Activated T-cell treated with anti-CD3 and anti-CD28 coated beads for 1 hour (primary cell): ENCODE measurements around the gene SLC15A1.

ENCODE experiments used
- DNase-seq: peaks from one replicate; pipeline ENCODE4 v3.0.0-alpha.2; 2020; ENCODE audit warnings: low read depth

Gene SLC15A1

DNA sequence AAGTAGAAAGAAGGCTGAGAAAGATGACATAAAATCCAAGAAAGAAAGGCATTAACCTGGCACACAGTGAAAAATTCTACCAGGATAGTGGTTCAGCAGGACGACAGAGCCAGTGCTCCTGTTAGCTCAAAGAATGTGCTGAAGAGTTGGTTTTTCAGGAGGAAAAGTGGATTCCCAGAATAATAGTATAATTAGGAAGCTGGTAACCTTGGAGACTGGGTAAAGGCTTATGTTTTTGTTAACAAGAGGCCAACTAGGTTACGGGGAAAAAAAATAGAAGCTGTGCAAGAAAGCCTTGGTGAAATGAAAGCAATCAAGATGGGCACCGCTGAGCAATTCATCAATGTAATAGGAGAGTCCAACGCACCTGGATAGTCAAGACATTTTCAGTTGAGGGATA lies 54.7 kb downstream of the SLC15A1 start:
- DNase-seq = no peak

DNA sequence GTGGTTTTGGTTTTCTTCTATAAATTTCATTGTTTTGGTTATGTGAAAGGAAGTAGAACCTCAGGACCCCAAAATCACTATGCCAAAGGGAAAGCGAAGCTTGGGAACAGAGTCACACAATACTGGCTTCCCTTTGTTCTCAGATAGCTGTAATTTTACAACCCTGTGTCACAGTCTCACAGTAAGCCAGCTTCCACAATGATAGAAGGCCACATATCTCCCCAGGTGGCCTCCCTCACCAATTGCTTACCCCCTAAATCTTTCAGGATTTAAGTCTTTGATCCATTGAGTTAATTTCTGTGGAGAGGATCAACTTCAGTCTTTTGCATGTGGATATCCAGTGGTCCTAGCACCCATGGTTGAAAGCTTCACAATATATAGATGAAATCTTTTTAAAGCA lies 58.7 kb downstream of the SLC15A1 start:
- DNase-seq = no peak

DNA sequence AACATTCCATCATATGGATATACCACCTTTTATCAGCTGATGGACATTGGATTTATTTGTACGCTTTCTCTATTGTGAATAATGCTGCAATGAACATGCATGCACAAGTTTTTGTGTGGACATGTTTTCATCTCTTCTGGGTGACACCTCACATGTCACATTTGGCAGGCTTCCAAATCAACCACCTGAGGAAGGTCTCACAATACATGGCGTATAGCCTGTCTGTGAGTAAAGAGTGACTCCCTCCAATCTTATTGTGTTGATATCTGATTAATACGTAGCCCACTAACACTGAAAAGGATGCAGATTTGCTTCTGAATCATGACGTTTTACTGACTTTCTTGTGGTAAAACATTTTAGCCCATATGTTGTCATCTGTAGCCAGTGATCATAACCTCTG lies 61.1 kb downstream of the SLC15A1 start:
- DNase-seq = no peak

GRCh38 chr13:98690348-98691022 lies 62.0 kb downstream of the SLC15A1 start:
- DNase-seq = no peak

DNA sequence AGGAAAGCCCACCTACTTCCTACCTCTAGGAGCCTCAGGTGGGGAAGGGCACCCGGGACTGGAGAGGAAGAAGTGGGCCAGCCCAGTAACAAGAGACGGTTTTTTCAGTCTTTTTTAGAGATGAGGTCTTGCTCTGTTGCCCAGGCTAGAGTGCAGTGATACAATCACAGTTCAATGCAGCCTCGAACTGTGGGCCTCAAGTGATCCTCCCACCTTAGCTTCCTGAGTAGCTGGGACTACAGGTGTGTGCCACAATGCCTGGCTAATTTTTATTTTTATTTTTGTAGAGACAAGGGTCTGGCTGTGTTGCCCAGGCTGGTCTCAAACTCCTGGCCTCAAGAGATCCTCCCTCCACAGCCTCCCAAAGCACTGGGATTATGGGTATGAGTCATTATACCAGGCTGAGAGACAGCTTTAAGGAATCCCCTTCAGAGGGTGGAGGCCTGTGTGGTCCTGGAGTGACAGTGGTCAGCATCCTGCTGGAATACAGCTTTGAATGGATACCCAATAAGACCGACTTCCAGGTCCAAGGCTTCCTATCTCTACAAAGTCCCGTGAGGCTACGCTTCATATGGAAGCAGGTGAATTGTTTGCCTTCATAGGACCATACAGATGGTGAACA lies 63.0 kb downstream of the SLC15A1 start:
- DNase-seq = no peak

- no peak for DNase-seq
These were observed 64.1 kb downstream of the SLC15A1 start for GRCh38 chr13:98688373-98688772.

- no peak for DNase-seq
These were observed 65.2 kb downstream of the SLC15A1 start for GRCh38 chr13:98687319-98687718.

DNA sequence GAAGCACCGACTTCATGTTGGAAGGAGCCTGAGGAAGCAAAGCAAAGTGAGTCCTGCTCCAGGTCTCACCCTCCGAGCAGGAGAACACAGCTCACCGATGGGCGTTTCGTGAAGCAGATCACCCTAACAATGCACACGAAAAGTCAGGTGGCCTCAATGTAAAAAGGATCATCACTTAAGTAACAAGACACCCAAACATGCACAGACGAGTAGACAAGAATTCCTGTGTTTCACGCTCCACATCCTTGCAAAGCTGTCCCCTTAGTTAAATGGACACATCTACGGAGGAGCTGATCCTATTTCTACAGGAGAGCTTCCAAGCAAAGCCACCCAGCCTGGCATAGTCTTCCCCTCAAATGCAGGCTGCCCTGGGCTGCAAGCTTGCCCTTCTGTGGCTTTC lies 66.2 kb downstream of the SLC15A1 start:
- no peak for DNase-seq

GRCh38 chr13:98685146-98685545 lies 67.3 kb downstream of the SLC15A1 start:
- DNase-seq = no peak

- DNase-seq = no peak
These were observed 71.4 kb downstream of the SLC15A1 start for GRCh38 chr13:98681049-98681448.

GRCh38 chr13:98678741-98679140 lies 73.7 kb downstream of the SLC15A1 start:
- no peak for DNase-seq

- DNase-seq = no peak
These were observed 75.1 kb downstream of the SLC15A1 start for GRCh38 chr13:98677398-98677797.

- no peak for DNase-seq
These were observed 76.2 kb downstream of the SLC15A1 start for GRCh38 chr13:98676239-98676638.

DNA sequence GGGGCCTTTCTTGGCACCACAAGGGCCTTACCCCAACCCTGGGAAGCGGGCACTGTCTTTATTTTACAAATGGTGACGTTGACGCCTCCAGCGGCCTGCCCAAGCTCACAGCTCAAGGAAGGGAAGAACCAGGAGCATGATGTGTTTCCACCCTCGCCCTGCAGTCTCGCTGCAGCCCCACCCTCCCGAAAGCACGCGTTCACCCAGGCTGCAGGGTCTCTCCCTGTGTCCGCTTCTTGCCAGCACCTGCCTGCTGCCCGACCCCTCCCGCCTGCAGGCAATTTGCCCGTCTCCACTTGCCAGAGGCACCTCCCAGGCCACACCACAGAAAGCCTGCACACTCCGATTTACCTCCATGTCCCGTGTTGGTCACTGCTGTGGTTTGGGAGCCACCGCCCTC lies 76.6 kb downstream of the SLC15A1 start:
- no peak for DNase-seq

GRCh38 chr13:98675066-98675465 lies 77.4 kb downstream of the SLC15A1 start:
- DNase-seq = no peak

GRCh38 chr13:98672947-98673613 lies 79.4 kb downstream of the SLC15A1 start:
- DNase-seq = peak; percentile 24

- DNase-seq = no peak
These were observed 84.3 kb downstream of the SLC15A1 start for GRCh38 chr13:98668155-98668554.

DNA sequence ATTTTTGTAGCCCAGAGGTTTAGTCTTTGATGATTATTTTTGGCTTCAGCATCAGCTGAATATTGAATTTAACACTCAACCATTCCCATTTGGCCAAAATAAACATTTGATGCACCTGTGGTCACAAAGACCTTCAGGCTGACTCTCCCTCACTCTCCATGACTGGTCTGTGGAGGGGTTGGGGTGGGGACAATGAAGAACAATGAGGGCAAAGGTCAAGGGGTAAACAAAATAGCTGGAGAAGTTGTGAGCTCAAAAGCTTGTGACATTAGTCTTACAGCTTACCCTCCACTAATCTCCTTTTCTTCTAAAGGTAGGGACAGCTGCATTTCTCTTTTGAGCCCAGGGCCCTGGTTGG lies 86.9 kb downstream of the SLC15A1 start:
- no peak for DNase-seq

DNA sequence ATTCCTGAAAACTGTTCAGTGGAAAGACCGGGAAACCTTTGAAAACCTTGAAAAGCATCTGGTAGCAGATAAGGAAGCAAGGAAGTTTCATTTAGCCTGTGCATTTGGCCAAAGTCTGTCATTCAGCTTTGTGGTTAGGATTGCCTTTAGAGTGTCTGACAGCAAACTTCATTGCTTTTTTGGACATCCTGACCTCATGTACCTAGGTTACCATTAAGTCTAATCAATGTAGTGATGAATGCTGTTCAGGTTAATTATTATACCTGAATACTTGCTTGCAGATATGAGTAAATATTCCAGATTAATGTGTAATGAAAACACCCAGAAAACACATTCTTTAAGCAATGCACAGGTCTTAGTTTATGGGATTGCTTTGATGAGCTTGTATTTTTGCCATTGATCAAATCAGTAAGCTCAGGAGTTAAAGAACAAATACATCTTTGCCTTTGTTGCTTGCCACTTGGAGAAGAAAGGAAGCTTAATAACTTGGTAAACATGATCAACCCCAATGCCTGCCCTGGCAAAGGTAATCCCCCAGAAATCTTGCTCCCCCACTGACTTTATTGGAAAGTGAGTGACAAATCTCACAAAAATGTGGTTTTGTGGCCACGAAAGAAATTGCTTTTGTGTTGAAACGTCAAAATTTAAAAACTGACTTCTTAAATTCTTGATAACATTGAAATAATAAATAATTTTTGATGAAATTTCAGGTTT lies 87.4 kb downstream of the SLC15A1 start:
- DNase-seq = no peak

DNA sequence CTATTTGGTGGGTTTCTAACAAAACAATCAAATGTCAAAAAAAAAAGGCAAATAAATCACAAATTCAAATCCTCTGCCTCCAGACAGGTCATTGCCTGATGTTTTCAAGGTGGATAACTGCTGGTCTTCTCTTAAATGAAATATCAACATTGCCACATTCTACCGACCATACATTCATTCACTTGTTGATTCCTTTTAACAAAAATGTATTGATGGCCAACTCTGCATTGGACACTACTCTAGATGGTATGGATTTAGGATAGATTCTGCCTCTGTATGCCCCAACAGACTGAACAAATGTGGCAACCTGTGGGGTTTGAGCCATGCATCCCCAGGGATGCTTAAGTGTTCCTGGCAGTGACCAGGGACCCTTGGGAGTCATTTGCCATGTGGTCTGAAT lies 88.0 kb downstream of the SLC15A1 start:
- no peak for DNase-seq

DNA sequence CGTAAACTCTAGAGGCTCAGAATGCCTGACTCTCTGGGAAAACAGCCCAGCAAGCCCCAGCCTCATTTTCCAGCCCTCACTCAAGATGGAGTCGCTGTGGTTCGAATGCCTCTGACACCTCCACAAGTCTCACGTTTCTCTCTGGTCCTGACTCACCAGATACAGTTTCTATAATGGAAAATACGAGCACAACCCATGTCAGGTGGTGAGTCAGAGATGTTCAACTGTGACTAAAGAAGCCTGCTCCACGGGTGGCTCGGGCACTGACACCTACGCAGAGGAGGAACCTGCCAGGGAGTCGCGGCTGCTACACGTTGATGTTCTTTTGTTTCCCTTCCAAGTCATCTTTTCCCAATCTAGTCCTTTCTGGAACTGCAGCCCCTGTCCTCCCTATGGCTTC lies 88.4 kb downstream of the SLC15A1 start:
- DNase-seq = peak; percentile 12

GRCh38 chr13:98658131-98658530 lies 94.3 kb downstream of the SLC15A1 start:
- no peak for DNase-seq

DNA sequence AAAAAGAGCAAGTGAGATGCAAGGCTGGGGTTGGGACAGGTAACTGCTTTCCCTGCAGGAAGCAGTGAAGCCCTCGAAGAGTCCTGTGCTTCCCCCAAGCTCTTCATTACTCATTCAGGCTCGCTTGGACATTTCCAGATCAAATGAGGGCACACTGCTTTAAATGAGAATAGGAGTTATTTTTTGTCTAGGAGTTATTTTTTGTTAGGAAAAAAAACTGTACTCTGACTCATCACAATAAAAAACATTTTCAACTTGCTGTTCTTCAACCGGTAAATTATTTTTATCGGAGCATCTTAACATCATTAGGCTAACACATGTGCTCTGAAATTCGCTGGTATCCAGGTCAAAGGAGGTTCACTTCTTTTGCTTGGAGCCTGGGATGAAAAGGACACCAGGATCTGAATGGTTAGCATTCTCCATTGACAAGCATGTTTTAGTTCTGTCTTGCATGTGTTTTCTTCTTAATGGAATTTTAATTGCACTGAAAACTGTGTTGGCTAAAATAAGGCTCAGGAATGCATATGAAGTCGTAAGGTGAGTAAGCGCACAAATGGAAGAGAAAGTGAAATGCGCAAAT lies 94.9 kb downstream of the SLC15A1 start:
- no peak for DNase-seq
